Body of pancreas (tissue), 4 donors: Measurements from ENCODE around the gene NMNAT3. TPM values are rescaled to one million over a fixed set of nuclear protein-coding genes. Genes with fewer than 3 reads are reported as not detected.
A peak's percentile ranks its signal among the peaks of the same experiment; 100 is the strongest.
"Not testable (repeated sequence)": the region's sequence is repeated elsewhere in the genome, so short reads cannot be mapped to it uniquely, and the experiment has no call there.

Experiments
- ATAC-seq: fragments of 150-250 bp; one replicate; pipeline ENCODE4 v1.9.1; 2016
- DNase-seq, 4 donors: peaks; one replicate each; pipeline ENCODE4 v3.0.0-alpha.2; 2019
- H3K27ac ChIP-seq, 4 donors: fragments of 200-600 bp; sonication (generic); 1 replicate in 3 of 4; 2 replicates in 1 of 4; pipeline versions ENCODE4 v1.5.1 to v1.6.1; 2016 to 2019; ENCODE audit warnings: mild to moderate bottlenecking in 1 of 4, mixed read lengths in 1 of 4, moderate library complexity in 1 of 4
- H3K27me3 ChIP-seq, 2 donors: fragments of 200-600 bp; sonication (generic); one replicate each; pipeline ENCODE4 v1.6.0; 2016; ENCODE audit warnings: mild to moderate bottlenecking in 1 of 2
- H3K36me3 ChIP-seq, 2 donors: fragments of 200-600 bp; sonication (generic); replicated peaks in 1 of 2; 2 replicates each; pipeline ENCODE4 v1.5.1; 2016; ENCODE audit warnings: low read depth in 2 of 2; ENCODE audit not compliant: insufficient read depth in 1 of 2
- H3K4me1 ChIP-seq: fragments of 200-600 bp; sonication (generic); one replicate; pipeline ENCODE4 v1.6.0; 2016
- H3K4me3 ChIP-seq, 2 donors: fragments of 200-600 bp; sonication (generic); 1 replicate in 1 of 2; 2 replicates in 1 of 2; pipeline ENCODE4 v1.5.1; 2016 to 2019
- H3K9me3 ChIP-seq, 3 donors: fragments of 200-600 bp; sonication (generic); 1 replicate in 2 of 3; 2 replicates in 1 of 3; pipeline ENCODE4 v1.5.1; 2016
- POLR2A ChIP-seq, 3 donors: fragments of 450-650 bp; IDR thresholded peaks; one replicate each; pipeline ENCODE4 v1.6.1; 2016; ENCODE audit warnings: antibody characterized with exemption in 3 of 3, mild to moderate bottlenecking in 2 of 3
- WGBS, 2 donors: methylation state at CpG; one replicate each; pipeline ENCODE4 v1.1.5; 2017; 5-methylcytosine and 5-hydroxymethylcytosine counted together
- intact Hi-C: fragments of 100-400 bp; cut with DNase I; formaldehyde crosslinking; loops from one replicate; pipeline ENCODE4 v1.15.1; 2023
- total RNA-seq, 2 donors: library from RNA; depleted of rRNA; stranded (reverse); fragments of >200 nt; gene quantifications; one replicate each; pipeline ENCODE4 v1.1.0, GENCODE V29; 2016
- TF ChIP-seq, protein P1 (sequence below), 7 experiments: fragments of 450-650 bp in 4 of 7; fragments of 200-600 bp in 3 of 7; sonication (generic) in 3 of 7; IDR thresholded peaks; one replicate each; pipeline ENCODE4 v1.5.1; 2016 to 2019; ENCODE audit warnings: antibody characterized with exemption in 7 of 7

Gene NMNAT3
- total RNA-seq, 2 donors from 2014 or later, result 5.7 to 12.9 TPM

DNA sequence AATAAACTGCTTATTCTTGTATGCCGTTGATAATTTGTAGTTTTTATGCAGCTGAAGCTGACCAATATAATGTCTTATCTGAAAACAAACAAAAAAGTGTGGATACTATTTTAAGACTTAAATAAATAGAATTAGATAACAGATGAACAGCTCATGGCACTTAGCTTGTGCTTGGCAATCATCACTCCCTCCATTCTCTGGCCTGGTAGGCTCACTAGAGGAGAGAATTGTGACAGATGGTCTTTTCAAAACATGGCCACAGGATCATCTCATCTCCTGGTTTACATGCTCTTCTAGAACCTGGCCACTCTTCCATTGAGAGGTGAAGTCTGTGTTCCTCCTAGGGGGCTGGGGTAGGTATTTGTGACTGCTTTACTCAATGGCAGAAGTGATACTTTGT, 79.8 kb downstream of the NMNAT3 start:
- H3K4me3 ChIP-seq, result no peak overlapping the region
- no peaks in the 10 kb centered on the region for H3K27me3 ChIP-seq
- H3K36me3 ChIP-seq, result no peaks in the 10 kb centered on the region
- no peak for TF ChIP-seq POLR2A (IDR thresholded peaks at IDR 0.05)
- TF ChIP-seq, protein P1, sequence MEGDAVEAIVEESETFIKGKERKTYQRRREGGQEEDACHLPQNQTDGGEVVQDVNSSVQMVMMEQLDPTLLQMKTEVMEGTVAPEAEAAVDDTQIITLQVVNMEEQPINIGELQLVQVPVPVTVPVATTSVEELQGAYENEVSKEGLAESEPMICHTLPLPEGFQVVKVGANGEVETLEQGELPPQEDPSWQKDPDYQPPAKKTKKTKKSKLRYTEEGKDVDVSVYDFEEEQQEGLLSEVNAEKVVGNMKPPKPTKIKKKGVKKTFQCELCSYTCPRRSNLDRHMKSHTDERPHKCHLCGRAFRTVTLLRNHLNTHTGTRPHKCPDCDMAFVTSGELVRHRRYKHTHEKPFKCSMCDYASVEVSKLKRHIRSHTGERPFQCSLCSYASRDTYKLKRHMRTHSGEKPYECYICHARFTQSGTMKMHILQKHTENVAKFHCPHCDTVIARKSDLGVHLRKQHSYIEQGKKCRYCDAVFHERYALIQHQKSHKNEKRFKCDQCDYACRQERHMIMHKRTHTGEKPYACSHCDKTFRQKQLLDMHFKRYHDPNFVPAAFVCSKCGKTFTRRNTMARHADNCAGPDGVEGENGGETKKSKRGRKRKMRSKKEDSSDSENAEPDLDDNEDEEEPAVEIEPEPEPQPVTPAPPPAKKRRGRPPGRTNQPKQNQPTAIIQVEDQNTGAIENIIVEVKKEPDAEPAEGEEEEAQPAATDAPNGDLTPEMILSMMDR (IDR thresholded peaks at IDR 0.05), result no peak
- no peak overlapping the region for H3K27ac ChIP-seq
- no peaks in the 10 kb centered on the region for H3K9me3 ChIP-seq
- peaks cover 17% of the 10 kb centered on the region for H3K4me1 ChIP-seq
- intact Hi-C loops, result no loop called here
- DNase-seq (peak in 2 of 4 donors; percentile 12 to 22), ATAC-seq (peak; percentile 24)
- WGBS, 2 donors, result 9 to 18% methylated on average over 1 of the region's 1 CpG

DNA sequence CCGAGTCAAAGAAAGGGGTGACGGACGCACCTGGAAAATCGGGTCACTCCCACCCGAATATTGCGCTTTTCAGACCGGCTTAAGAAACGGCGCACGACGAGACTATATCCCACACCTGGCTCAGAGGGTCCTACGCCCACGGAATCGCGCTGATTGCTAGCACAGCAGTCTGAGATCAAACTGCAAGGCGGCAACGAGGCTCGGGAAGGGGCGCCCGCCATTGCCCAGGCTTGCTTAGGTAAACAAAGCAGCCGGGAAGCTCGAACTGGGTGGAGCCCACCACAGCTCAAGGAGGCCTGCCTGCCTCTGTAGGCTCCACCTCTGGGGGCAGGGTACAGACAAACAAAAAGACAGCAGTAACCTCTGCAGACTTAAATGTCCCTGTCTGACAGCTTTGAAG, 86.6 kb downstream of the NMNAT3 start:
- 85 to 95% methylated on average over 11 to 19 of the region's 22 CpGs for whole genome bisulfite sequencing, 2 donors
- H3K36me3 ChIP-seq, H3K4me1 ChIP-seq, H3K27me3 ChIP-seq, intact Hi-C loops, DNase-seq, H3K27ac ChIP-seq, ATAC-seq, H3K4me3 ChIP-seq, H3K9me3 ChIP-seq: not testable (repeated sequence)

DNA sequence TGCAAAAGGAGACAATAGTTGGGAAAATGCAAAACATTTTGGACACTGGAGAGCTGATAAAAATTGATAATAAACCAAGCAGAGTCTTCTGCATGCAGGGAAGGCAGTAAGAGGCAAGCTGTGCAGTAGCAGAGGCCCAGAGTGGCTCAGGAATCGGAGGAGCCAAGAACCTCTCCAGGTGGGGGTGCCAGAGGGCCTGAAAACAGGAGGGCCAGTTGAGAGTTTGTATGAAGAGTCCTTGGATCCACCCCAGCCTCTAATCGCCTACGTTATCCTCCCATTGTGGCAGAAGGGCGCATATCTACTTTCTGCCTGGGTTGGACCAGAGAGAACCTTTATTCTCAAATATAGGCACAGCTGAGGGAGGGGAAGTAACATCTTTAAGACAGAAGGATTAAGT, 89.3 kb downstream of the NMNAT3 start:
- DNase-seq (peak in 3 of 4 donors; percentile 7 to 39 (median 27)), ATAC-seq (no peak)
- TF ChIP-seq, protein P1 (IDR thresholded peaks at IDR 0.05), result peak in 1 of 7 experiments; percentile 7
- no peak for TF ChIP-seq POLR2A (IDR thresholded peaks at IDR 0.05)
- intact Hi-C loops, result no loop called here
- H3K9me3 ChIP-seq, result no peaks in the 10 kb centered on the region
- H3K36me3 ChIP-seq, result no peaks in the 10 kb centered on the region
- no peak overlapping the region for H3K4me3 ChIP-seq
- 50 to 88% methylated on average over 4 of the region's 4 CpGs for WGBS, 2 donors
- no peaks in the 10 kb centered on the region for H3K27me3 ChIP-seq
- no peaks in the 10 kb centered on the region for H3K4me1 ChIP-seq
- H3K27ac ChIP-seq, result no peak overlapping the region

DNA sequence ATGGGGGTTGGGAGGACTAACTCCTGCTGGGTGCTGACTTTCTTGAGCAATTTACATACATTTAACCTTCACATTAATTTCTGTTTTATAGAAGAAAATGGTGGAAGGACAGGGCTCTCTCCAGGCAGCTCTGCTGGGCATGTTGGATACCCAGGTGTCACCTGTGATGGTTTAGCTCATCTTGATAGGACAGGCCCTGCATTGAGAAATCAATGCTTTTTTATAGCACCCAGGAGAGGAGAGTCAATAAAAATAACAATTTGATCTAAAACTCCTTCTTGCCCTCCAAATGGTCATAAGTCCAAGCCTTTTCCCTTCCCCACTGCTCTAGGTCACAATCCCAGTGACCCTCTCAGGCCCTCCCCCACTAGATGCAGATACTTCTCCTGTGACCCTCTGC, 90.0 kb downstream of the NMNAT3 start:
- Histone ChIP-seq H3K27me3 (no peaks in the 10 kb centered on the region), H3K4me3 (no peak overlapping the region), H3K4me1 (no peaks in the 10 kb centered on the region), H3K36me3 (no peaks in the 10 kb centered on the region), H3K27ac (no peak overlapping the region), H3K9me3 (no peaks in the 10 kb centered on the region)
- TF ChIP-seq, protein P1 (IDR thresholded peaks at IDR 0.05), result no peak
- no peak for TF ChIP-seq POLR2A (IDR thresholded peaks at IDR 0.05)
- no peak for ATAC-seq
- DNase-seq, result no peak
- intact Hi-C loops, result no loop called here

DNA sequence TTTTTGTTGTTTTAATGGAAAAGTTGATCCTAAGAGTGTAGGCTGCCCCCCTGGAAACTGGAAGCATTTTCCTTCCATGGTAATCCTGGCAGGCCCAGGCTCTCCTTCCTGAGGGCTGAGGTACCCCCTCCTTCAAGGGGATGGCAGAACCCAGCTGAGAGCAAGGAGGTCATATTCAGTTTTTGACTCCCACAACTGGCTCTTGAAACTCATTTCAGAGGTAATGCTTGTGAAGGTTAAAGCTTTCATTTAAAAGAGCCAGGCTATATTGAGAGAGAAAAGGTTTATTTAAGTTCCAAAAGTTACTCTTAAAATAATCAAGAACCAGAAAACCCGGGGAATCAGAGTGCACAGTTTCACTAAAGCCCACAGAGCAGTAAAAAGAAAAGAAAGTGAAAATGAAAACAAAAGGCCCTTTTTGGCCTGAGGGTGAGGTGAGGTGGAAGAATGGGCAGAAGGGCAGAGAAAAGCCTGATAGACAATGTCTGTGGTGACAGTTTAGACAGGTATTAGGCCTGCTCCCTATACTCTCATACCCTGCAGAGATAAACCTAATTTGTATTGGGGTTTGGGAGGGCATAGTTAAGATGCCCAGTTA, 91.3 kb downstream of the NMNAT3 start:
- H3K4me1 ChIP-seq, result no peaks in the 10 kb centered on the region
- ATAC-seq (no peak), DNase-seq (no peak)
- intact Hi-C loops, result no loop called here
- TF ChIP-seq, protein P1 (IDR thresholded peaks at IDR 0.05), result no peak
- TF ChIP-seq POLR2A (IDR thresholded peaks at IDR 0.05), result no peak
- H3K4me3 ChIP-seq, result no peak overlapping the region
- 78 to 91% methylated on average over 1 of the region's 1 CpG for WGBS, 2 donors
- H3K36me3 ChIP-seq, result no peaks in the 10 kb centered on the region
- no peaks in the 10 kb centered on the region for H3K9me3 ChIP-seq
- H3K27ac ChIP-seq, result no peak overlapping the region
- H3K27me3 ChIP-seq, result no peaks in the 10 kb centered on the region
